SW480 (cell line): ENCODE results near the gene SRSF12.
"Not testable (repeated sequence)": the region's sequence is repeated elsewhere in the genome, so short reads cannot be mapped to it uniquely, and the experiment has no call there.

Experiments
- DNase-seq: peaks from one replicate; pipeline ENCODE4 v3.0.0-alpha.2; 2016; ENCODE audit warnings: low spot score

Gene SRSF12

DNA sequence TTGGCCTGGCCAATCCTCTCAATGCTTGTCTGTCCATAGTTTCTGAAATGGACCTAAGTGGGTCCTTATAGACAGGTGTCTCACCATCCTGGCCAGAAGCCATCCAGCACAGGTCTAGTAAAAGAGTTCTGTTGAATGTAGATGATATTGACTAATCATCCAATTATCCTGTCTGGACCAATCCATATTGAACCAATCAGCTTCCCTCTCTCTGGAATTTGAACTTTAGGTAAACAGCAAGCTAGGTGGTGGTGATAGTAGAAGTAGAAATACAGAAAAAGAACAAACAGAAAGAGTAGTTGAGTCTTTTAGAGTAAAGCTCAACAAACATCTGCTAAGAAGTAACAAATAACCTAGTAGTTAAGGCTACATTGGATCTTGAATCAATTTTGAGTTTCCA, 46.8 kb downstream of the SRSF12 start:
- no peak for DNase-seq

DNA sequence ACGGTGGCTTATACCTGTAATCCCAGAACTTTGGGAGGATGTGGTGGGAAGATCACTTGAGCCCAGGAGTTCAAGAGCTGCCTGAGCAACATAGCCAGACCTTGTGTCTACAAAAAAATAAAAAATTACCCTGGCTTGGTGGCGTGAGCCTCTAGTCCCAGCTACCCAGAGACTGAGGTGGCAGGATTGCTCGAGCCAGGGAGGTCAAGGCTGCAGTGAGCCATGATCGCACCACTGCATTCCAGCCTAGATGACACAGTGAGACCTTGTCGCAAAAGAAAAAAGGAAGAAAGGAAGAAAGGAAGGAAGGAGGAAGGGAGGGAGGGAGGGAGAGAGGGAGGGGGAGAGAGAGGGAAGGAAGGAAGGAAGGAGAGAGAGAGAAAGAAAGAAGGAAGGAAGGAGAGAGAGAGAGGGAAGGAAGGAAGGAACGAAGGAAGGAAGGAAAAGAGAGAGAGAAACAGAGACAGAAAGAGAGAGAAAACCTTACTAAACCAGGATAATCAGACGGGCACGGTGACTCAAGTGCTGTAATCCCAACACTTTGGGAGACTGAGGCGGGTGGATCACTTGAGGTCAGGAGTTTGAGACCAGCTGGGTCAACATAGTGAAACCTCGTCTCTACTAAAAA, 48.2 kb downstream of the SRSF12 start:
- no peak for DNase-seq

GRCh38 chr6:89068695-89069094, 49.2 kb downstream of the SRSF12 start:
- no peak for DNase-seq

DNA sequence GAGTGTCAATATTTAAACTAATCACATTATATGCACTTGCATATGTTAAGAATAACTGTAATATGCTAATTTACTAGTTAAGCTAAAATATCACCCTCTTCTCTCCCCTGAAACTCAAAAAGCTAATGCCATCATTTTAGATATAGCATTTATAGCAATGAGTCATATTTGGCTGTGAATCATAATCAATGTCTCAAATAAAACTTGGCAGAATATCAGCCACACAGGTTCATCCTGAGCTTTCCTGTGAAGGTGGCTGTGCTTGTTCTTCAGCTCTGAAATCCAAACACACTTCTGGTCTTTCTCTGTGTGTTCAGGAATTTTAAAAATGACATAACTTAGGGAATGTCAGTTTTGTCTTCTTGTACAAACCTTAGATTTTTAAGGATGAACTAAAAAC, 50.1 kb downstream of the SRSF12 start:
- DNase-seq = no peak

- no peak for DNase-seq
Observed at GRCh38 chr6:89066940-89067646, 50.8 kb downstream of the SRSF12 start.

DNA sequence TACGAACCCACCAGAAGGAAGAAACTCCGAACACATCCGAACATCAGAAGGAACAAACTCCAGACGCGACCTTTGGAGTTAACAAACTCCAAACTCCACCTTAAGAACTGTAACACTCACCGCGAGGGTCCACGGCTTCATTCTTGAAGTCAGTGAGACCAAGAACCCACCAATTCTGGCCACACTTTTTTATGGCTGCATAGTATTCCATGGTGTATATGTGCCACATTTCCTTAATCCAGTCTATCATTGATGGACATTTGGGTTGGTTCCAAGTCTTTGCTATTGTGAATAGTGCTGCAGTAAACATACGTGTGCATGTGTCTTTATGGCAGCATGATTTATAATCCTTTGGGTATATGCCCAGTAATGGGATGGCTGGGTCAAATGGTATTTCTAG, 51.8 kb downstream of the SRSF12 start:
- DNase-seq = not testable (repeated sequence)

DNA sequence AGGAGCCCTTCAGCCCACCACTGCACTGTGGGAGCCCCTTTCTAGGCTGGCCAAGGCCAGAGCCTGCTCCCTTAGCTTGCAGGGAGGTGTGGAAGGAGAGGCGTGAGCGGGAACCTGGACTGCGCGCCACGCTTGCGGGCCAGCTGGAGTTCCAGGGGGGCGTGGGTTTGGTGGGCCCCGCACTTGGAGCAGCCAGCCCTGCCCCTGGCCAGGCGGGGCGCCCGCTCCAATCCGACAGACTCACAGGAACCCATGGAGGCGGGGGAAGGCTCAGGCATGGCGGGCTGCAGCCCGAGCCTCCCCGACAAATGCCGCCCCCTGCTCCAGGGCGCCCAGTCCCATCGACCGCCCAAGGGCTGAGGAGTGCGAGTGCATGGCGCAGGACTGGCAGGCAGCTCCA, 52.9 kb downstream of the SRSF12 start:
- not testable (repeated sequence) for DNase-seq

- no peak for DNase-seq
Observed at GRCh38 chr6:89063881-89064280, 54.0 kb downstream of the SRSF12 start.

DNA sequence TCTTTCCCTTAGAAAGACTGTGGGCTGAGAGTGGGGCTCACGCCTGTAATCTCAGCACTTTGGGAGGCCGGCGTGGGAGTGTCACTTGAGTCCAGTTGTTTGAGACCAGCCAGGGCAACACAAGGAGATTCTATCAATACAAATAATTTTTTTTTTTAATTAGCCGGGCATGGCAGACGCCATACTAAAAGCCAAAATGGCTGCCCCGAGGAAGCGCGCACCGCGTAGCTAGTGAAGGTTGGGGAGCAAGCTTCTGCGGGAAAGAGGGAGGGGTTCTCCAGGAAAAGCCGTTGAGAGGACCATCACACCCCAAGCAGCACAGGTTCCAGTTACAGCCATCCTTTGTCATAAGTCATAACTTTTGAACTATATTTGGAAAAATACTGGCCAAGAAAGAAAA, 58.6 kb downstream of the SRSF12 start:
- DNase-seq = no peak

GRCh38 chr6:89058627-89059026, 59.2 kb downstream of the SRSF12 start:
- DNase-seq = no peak

DNA sequence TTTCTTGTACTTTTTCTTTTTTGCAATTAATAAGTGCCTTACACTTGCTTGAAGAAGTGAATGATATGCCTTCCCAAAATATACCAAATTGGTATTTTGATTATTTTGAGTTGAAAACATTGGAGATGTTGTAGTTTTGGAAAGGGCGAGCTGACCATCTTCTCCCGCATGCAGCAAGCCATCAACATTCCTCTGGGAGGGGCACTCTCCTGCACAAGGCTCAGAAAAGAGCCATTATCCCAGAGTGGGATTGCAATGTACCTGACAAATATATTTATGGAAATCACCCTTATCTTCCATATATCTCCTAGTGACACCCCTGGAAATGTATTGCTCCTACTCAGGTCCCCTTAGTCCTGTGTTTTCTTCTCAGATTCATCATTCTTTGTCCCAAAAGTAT, 60.1 kb downstream of the SRSF12 start:
- DNase-seq = no peak

DNA sequence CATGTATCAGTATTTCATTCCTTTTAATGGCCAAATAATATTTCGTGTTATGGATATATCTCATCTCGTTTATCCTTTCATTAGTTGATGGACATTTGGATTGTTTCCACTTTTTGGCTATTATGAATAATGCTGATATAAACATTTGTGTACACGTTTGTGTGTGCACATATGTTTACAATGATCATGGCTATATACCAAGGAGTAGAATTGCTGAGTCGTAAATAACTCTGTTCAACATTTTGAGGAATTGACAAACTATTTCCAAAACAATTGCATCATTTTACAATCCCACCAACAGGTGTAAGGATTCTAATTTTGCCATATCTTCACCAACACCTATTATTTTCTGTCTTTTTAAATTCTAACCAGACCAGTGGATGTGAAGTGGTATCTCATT, 63.7 kb downstream of the SRSF12 start:
- no peak for DNase-seq

DNA sequence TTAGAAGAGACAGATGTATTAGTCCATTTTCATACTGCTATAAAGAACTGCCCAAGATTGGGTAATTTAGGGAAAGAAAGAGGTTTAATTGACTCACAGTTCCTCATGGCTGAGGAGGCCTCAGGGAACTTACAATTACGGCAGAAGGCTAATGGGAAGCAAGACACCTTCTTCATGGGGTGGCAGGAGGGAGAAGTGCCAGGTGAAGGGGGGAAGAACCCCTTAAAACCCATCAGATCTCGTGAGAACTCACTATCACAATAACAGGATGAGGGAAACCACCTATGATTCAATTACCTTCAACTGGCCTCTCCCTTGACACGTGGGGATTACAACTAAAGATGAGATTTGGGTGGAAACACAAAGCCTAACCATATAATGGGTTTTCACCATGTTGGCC, 66.2 kb downstream of the SRSF12 start:
- no peak for DNase-seq

GRCh38 chr6:89050697-89051096, 67.2 kb downstream of the SRSF12 start:
- DNase-seq = no peak

DNA sequence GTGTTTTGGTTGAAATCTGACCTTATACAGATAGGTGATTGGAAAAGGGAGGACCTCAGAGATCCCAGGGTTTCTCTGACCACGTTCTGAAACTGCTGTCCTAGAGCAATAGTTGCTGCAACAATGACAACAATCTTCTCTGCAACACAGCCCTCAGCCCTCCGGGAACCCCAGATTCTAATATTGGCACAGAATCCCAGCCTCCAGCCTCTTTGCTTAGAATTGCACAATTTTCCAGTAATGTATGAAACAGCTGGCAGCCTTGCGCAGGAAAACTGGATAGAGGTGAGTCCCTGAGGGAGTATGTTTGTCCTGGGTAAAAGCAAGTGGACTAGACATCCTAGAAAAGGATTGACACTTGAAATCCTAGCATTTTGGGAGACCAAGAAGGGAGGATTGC, 67.7 kb downstream of the SRSF12 start:
- no peak for DNase-seq

GRCh38 chr6:89048985-89049384, 68.9 kb downstream of the SRSF12 start:
- DNase-seq = no peak

- no peak for DNase-seq
Observed at GRCh38 chr6:89048288-89048923, 69.5 kb downstream of the SRSF12 start.

DNA sequence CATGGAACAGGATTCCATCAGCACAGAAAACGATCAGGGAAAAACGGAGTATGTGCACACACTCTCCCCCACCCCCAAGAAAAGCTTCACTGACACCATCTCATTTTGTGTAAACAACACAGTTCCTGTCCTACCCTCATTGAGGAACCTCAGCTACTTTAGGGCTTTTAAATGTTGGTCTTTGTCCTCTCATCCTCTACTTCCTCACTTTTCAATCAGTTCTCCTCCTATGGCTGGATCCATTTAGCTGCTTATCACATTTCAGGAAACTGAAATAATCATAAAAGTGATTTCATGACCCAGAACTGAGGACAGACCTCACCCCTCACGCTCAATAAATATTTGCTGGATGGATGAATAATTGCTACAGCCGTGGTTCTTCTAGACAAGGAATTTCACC, 70.4 kb downstream of the SRSF12 start:
- no peak for DNase-seq
